Activated T-cell treated with anti-CD3 and anti-CD28 coated beads, Interleukin-2, amount 50 U/mL, for 72 hours (primary cell): ENCODE results near the gene SDHD. TPM values are rescaled to one million over a fixed set of nuclear protein-coding genes. Genes with fewer than 3 reads are reported as not detected.
"Not testable (repeated sequence)": the region's sequence is repeated elsewhere in the genome, so short reads cannot be mapped to it uniquely, and the experiment has no call there.

Source experiments
- ATAC-seq, 2 donors: fragments of 150-1000 bp; cut with Tn5 transposase; replicated peaks in 1 of 2; 2 replicates each; pipeline ENCODE4 v1.10.0; 2021; ENCODE audit warnings: moderate library complexity in 2 of 2, mild to moderate bottlenecking in 1 of 2
- DNase-seq, 2 donors: peaks; one replicate each; pipeline ENCODE4 v3.0.0; 2021 to 2022; ENCODE audit warnings: mixed read lengths in 1 of 2
- H3K27ac Mint-ChIP-seq: one replicate; pipeline ENCODE4 v1.8.0; 2022; ENCODE audit warnings: mild to moderate bottlenecking, moderate library complexity, mixed read lengths
- H3K27me3 Mint-ChIP-seq: one replicate; pipeline ENCODE4 v1.8.0; 2022; ENCODE audit warnings: low read depth, mixed read lengths
- H3K36me3 Mint-ChIP-seq, 2 donors: one replicate each; pipeline ENCODE4 v1.8.0; 2022; ENCODE audit warnings: mixed read lengths in 2 of 2, mild to moderate bottlenecking in 1 of 2; ENCODE audit not compliant: insufficient read depth in 2 of 2
- H3K4me1 Mint-ChIP-seq: one replicate; pipeline ENCODE4 v1.8.0; 2022; ENCODE audit warnings: low read depth, mixed read lengths
- H3K4me3 Mint-ChIP-seq, 2 donors: one replicate each; pipeline ENCODE4 v1.8.0; 2022; ENCODE audit warnings: mild to moderate bottlenecking in 2 of 2, mixed read lengths in 2 of 2, moderate library complexity in 2 of 2
- H3K9me3 Mint-ChIP-seq, 2 donors: one replicate each; pipeline ENCODE4 v1.8.0; 2022; ENCODE audit warnings: mixed read lengths in 2 of 2
- total RNA-seq, 2 donors: library from RNA; stranded (reverse); gene quantifications; one replicate each; pipeline ENCODE4 v1.2.3, GENCODE V29; 2022

The SDHD gene
- 100 to 1,000 TPM in 1 of 2 donors, 10 to 100 TPM in 1; 96.9 to 135 TPM for total RNA-seq

GRCh38 chr11:112086422-112087191, at the start of gene SDHD, which contains the start of gene TIMM8B:
Gene SDHD (plus strand): TSS chr11:112086873. CDS start chr11:112086908, 35 bp downstream.
Gene TIMM8B (minus strand): TSS chr11:112086756. CDS start chr11:112086723, 33 bp downstream.
- H3K27ac Mint-ChIP-seq: peak within 1 kb of the TSS; percentile 92
- DNase-seq (peak; percentile 95 to 96), ATAC-seq (peak; percentile 83 to 85)
- peak within 1 kb of the TSS; percentile 97 to 98 for H3K4me3 Mint-ChIP-seq
- H3K27me3 Mint-ChIP-seq: no peaks in the 10 kb centered on the region
- peaks cover 70% of the 10 kb centered on the region for H3K4me1 Mint-ChIP-seq
- no peaks in the 10 kb centered on the region for H3K9me3 Mint-ChIP-seq
- peaks cover 27 to 55% of the 10 kb centered on the region in 2 donors for H3K36me3 Mint-ChIP-seq

DNA sequence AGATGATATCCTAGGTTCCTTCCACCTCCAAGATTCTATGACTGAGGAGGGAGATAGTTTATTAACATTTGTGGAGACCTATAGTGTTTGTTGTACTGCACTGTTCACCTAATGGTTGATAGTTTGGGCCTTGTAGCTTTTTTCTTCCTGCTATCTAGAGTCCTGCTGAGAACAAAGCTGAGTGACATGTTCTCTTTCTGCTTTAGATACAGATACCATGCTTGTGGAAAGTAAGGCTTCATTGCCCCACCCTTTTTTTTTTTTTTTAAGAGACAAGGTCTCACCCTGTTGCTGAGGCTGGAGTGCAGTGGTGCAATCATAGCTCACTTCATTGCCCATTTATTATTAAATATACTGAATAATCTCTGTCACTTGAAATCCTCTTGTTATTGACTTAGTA, 49.1 kb upstream of the SDHD start:
- Mint-ChIP-seq H3K4me3 (no peak overlapping the region), H3K36me3 (peaks cover 2 to 16% of the 10 kb centered on the region in 2 donors), H3K9me3 (no peaks in the 10 kb centered on the region), H3K27ac (peak overlapping the region; percentile 19), H3K4me1 (peaks cover 14% of the 10 kb centered on the region), H3K27me3 (no peaks in the 10 kb centered on the region)
- DNase-seq: no peak
- ATAC-seq: no peak

- no peak for DNase-seq
- Mint-ChIP-seq H3K4me3 (no peak overlapping the region), H3K27ac (peak overlapping the region; percentile 60)
Measured at GRCh38 chr11:112042161-112042960, 44.3 kb upstream of the SDHD start.

DNA sequence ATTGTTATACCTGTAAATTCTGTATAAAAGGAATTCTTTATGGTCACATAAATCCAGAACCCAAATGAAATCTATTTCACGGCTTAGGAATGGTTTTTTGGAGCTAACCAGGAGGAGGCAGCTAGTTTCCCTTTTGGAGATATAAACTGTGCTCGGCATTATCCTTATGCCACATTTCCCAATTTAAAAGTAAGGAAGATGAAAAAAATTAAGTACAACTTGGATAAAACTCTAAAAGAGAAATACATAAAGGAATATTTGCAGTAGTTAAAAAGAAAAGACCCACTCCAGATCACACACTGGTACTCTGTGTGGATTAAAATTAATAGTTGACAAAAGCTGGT, 43.7 kb upstream of the SDHD start:
- H3K27ac Mint-ChIP-seq: no peak overlapping the region
- ATAC-seq (no peak), DNase-seq (no peak)
- no peaks in the 10 kb centered on the region for H3K27me3 Mint-ChIP-seq
- peaks cover 19% of the 10 kb centered on the region for H3K4me1 Mint-ChIP-seq
- peaks cover 8 to 32% of the 10 kb centered on the region in 2 donors for H3K36me3 Mint-ChIP-seq
- no peaks in the 10 kb centered on the region for H3K9me3 Mint-ChIP-seq
- no peak overlapping the region for H3K4me3 Mint-ChIP-seq

More at GRCh38 chr11:112042161-112042960, 44.3 kb upstream of the SDHD start:
- Mint-ChIP-seq H3K36me3 (peaks cover 8 to 29% of the 10 kb centered on the region in 2 donors), H3K9me3 (no peaks in the 10 kb centered on the region), H3K4me1 (peaks cover 19% of the 10 kb centered on the region), H3K27me3 (no peaks in the 10 kb centered on the region)
- ATAC-seq: no peak

DNA sequence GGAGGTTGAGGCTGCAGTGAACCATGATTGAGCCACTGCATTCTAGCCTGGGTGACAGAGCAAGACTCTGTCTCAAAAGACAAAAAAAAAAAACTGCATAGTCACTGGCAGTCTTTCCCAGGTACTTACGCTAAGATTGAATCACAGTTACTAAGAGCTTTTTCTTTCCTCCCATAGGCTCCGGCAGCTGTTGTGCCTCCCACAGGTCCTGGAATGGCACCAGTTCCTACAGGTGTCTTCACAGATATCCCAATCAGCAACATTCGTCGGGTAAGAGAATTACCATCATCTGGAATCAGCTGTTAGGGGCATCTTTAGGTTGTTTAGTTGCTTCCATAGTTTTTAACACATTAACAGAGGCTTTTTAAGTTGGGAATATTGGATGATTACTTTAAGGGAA, 41.7 kb upstream of the SDHD start:
- ATAC-seq: no peak

DNA sequence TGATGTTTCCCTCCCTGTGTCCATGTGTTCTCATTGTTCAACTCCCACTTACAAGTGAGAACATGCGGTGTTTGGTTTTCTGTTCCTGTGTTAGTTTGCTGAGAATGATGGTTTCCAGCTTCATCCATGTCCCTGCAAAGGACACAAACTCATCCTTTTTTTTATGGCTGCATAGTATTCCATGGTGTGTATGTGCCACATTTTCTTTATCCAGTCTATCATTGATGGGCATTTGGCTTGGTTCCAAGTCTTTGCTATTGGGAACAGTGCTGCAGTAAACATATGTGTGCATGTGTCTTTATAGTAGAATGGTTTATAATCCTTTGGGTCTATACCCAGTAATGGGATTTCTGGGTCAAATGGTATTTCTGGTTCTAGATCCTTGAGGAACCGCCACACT, 40.0 kb upstream of the SDHD start:
- peaks cover 35% of the 10 kb centered on the region for H3K4me1 Mint-ChIP-seq
- not testable (repeated sequence) for ATAC-seq, H3K27me3 Mint-ChIP-seq, DNase-seq, H3K9me3 Mint-ChIP-seq, H3K27ac Mint-ChIP-seq, H3K4me3 Mint-ChIP-seq
- H3K36me3 Mint-ChIP-seq: peaks cover 10 to 51% of the 10 kb centered on the region in 2 donors

More for the DNA sequence above, 41.7 kb upstream of the SDHD start:
- Mint-ChIP-seq H3K4me3 (no peak overlapping the region), H3K9me3 (no peaks in the 10 kb centered on the region), H3K36me3 (peaks cover 12 to 42% of the 10 kb centered on the region in 2 donors), H3K4me1 (peaks cover 34% of the 10 kb centered on the region), H3K27me3 (no peaks in the 10 kb centered on the region), H3K27ac (no peak overlapping the region)
- no peak for DNase-seq

GRCh38 chr11:112048256-112048655, 38.4 kb upstream of the SDHD start:
- H3K27ac Mint-ChIP-seq, H3K27me3 Mint-ChIP-seq, H3K9me3 Mint-ChIP-seq, DNase-seq, H3K4me3 Mint-ChIP-seq, ATAC-seq: not testable (repeated sequence)
- Mint-ChIP-seq H3K36me3 (peaks cover 10 to 48% of the 10 kb centered on the region in 2 donors), H3K4me1 (peaks cover 21% of the 10 kb centered on the region)

DNA sequence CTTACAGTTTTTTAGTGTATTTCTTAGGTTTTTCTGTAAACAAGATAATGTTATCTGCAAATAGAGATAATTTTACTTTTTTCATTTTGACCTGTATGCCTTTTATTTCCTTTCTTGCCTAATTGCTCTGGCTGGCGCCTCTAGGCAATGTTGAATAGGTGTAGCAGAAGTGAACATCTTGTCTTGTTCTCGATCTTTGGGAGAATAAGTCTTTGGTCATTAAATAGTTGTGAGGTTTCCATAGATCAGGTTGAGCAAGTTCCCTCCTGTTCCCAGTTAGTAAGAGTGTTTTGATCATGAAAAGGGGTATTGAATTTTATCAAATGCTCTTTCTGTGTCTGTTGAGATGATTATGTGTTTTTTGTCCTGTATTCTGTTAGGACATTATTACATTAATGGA, 36.9 kb upstream of the SDHD start:
- H3K4me3 Mint-ChIP-seq: no peak overlapping the region
- peaks cover 21% of the 10 kb centered on the region for H3K4me1 Mint-ChIP-seq
- no peaks in the 10 kb centered on the region for H3K27me3 Mint-ChIP-seq
- peaks cover 10 to 48% of the 10 kb centered on the region in 2 donors for H3K36me3 Mint-ChIP-seq
- H3K27ac Mint-ChIP-seq: no peak overlapping the region
- no peaks in the 10 kb centered on the region for H3K9me3 Mint-ChIP-seq
- no peak for ATAC-seq
- DNase-seq: no peak

- no peak for DNase-seq
- H3K9me3 Mint-ChIP-seq: no peaks in the 10 kb centered on the region
- H3K4me1 Mint-ChIP-seq: peaks cover 21% of the 10 kb centered on the region
- peaks cover 12 to 55% of the 10 kb centered on the region in 2 donors for H3K36me3 Mint-ChIP-seq
- no peak for ATAC-seq
- no peaks in the 10 kb centered on the region for H3K27me3 Mint-ChIP-seq
- no peak overlapping the region for H3K4me3 Mint-ChIP-seq
- peak overlapping the region; percentile 29 for H3K27ac Mint-ChIP-seq
Measured at GRCh38 chr11:112050721-112051120, 36.0 kb upstream of the SDHD start.

DNA sequence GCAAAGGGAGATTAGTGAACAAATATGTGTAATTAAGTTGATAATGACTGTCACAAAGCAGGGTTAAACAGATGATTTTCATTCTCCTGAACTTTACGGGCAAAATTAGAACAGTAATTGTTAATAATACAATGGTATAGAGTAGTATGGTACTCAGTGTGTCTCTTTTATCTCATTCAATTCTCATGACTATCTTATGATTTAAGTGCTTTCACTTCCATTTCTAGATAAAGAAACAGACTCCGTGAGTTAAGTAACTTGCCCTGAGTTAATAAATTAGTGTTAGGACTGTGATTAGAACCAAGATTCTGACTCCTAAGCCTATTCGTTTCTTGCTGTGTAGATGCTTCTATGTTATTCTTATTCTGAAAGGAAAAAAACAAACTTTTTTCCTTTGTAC, 34.9 kb upstream of the SDHD start:
- Mint-ChIP-seq H3K9me3 (no peaks in the 10 kb centered on the region), H3K27me3 (no peaks in the 10 kb centered on the region), H3K4me1 (peaks cover 29% of the 10 kb centered on the region), H3K4me3 (no peak overlapping the region), H3K36me3 (peaks cover 9 to 54% of the 10 kb centered on the region in 2 donors), H3K27ac (peak overlapping the region; percentile 81)
- ATAC-seq (no peak), DNase-seq (no peak)

DNA sequence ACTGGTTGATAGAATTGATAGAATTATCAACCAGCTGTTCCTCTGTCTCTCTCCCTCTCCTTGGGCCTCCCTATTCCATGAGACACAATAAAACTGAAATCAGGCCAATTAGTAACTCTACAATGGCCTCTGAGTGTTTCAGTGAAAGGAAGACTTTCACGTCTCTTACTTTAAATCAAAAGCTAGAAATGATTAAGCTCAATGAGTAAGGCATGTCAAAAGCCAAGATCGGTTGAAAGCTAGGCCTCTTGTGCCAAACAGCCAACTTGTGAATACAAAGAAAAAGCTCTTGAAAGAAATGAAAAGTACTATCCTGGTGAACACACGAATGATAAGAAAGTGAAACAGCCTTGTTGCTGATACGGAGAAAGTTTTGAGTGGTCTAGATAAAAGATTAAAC, 29.5 kb upstream of the SDHD start:
- Mint-ChIP-seq H3K4me1 (peaks cover 20% of the 10 kb centered on the region), H3K27ac (peak overlapping the region; percentile 85), H3K9me3 (no peaks in the 10 kb centered on the region), H3K36me3 (peaks cover 4 to 25% of the 10 kb centered on the region in 2 donors), H3K27me3 (no peaks in the 10 kb centered on the region), H3K4me3 (peak overlapping the region; percentile 29 to 65)
- ATAC-seq: peak; percentile 96 to 97
- DNase-seq: peak; percentile 20 to 24

- no peak for ATAC-seq
- peaks cover 20% of the 10 kb centered on the region for H3K4me1 Mint-ChIP-seq
- no peak overlapping the region for H3K27ac Mint-ChIP-seq
- no peak for DNase-seq
- H3K4me3 Mint-ChIP-seq: no peak overlapping the region
- H3K9me3 Mint-ChIP-seq: no peaks in the 10 kb centered on the region
- H3K27me3 Mint-ChIP-seq: no peaks in the 10 kb centered on the region
- peaks cover 5 to 25% of the 10 kb centered on the region in 2 donors for H3K36me3 Mint-ChIP-seq
Measured at GRCh38 chr11:112058103-112058502, 28.6 kb upstream of the SDHD start.

DNA sequence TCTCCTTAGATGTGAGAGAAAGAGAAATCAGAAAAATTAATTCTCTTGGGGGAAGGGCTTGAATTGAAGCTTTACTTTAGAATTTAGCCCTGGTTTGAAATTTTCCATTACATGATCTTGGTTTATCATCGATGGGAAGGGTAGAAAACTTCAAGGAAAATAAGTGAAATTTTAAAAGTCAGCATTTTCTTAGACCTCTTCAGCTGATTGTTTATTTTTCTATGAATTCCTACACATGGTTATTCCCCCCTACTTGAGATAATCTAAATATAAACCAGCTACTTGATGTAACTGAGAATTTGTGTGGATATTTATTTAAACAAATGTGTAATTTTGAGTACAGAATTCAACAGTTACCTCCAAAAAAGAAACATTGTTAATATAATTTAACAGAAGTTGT, 23.8 kb upstream of the SDHD start:
- no peak overlapping the region for H3K4me3 Mint-ChIP-seq
- H3K9me3 Mint-ChIP-seq: no peaks in the 10 kb centered on the region
- H3K4me1 Mint-ChIP-seq: peaks cover 1% of the 10 kb centered on the region
- H3K36me3 Mint-ChIP-seq: peaks cover 1 to 11% of the 10 kb centered on the region in 2 donors
- H3K27me3 Mint-ChIP-seq: no peaks in the 10 kb centered on the region
- DNase-seq: no peak
- H3K27ac Mint-ChIP-seq: no peak overlapping the region
- no peak for ATAC-seq
